Small intestine (tissue), 7 donors: Measurements from ENCODE around the gene TGFB2. TPM values are rescaled to one million over a fixed set of nuclear protein-coding genes. Genes with fewer than 3 reads are reported as not detected.

ENCODE experiments used
- DNase-seq, 2 donors: peaks; one replicate each; pipeline versions ENCODE4 v3.0.0 to v3.0.0-alpha.2; 2013
- FAIRE-seq: peaks from 2 replicates; lab custom pipeline; 2012; peaks lifted over from hg19 to GRCh38; lab: Jason Lieb, UNC
- H3K27ac ChIP-seq, 3 donors: one replicate each; pipeline ENCODE4 v1.5.1; 2013; ENCODE audit warnings: low read length in 2 of 3, mild to moderate bottlenecking in 2 of 3, control low read depth in 1 of 3, inconsistent platforms in 1 of 3, low read depth in 1 of 3, moderate library complexity in 1 of 3
- H3K27me3 ChIP-seq, 3 donors: one replicate each; pipeline ENCODE4 v1.6.1; 2013; ENCODE audit warnings: low read length in 3 of 3, inconsistent platforms in 1 of 3; ENCODE audit not compliant: control insufficient read depth in 3 of 3, insufficient read depth in 3 of 3
- H3K36me3 ChIP-seq, 3 donors: one replicate each; pipeline ENCODE4 v1.6.1; 2013; ENCODE audit warnings: low read length in 3 of 3, inconsistent platforms in 1 of 3, low read depth in 1 of 3, mild to moderate bottlenecking in 1 of 3, moderate library complexity in 1 of 3; ENCODE audit not compliant: control insufficient read depth in 3 of 3, insufficient read depth in 2 of 3
- H3K4me1 ChIP-seq, 3 donors: one replicate each; pipeline ENCODE4 v1.6.1; 2013; ENCODE audit warnings: low read length in 2 of 3, inconsistent platforms in 1 of 3, low read depth in 1 of 3, mild to moderate bottlenecking in 1 of 3, moderate library complexity in 1 of 3; ENCODE audit not compliant: control insufficient read depth in 3 of 3, insufficient read depth in 2 of 3
- H3K4me3 ChIP-seq, 3 donors: one replicate each; pipeline ENCODE4 v1.5.1; 2013; ENCODE audit warnings: low read length in 3 of 3, control low read depth in 1 of 3, inconsistent platforms in 1 of 3, low read depth in 1 of 3, mild to moderate bottlenecking in 1 of 3, moderate library complexity in 1 of 3
- H3K9me3 ChIP-seq, 2 donors: one replicate each; pipeline ENCODE4 v1.6.1; 2013; ENCODE audit warnings: low read depth in 1 of 2, low read length in 1 of 2; ENCODE audit not compliant: control insufficient read depth in 2 of 2, insufficient read depth in 1 of 2
- WGBS, 3 donors: extraction: QIAGEN DNeasy Blood & Tissue Kit; methylation state at CpG; one replicate each; pipeline ENCODE4 v1.1.7; 2013; 5-methylcytosine and 5-hydroxymethylcytosine counted together
- polyA plus RNA-seq, 4 donors: library from polyadenylated mRNA; stranded (reverse) in 3 of 4; unstranded in 1 of 4; fragments of 200-250 nt in 3 of 4; fragments of 120-200 nt in 1 of 4; gene quantifications; one replicate each; pipeline versions ENCODE4 v1.2.1 to v1.2.3, GENCODE V29; 2013
- donor health status: healthy with polysubstance abuse.
- donor health status: control.
- donor health status: control.
- donor health status: Bipolar disorder and iron deficiency.
- donor health status: healthy.

The TGFB2 gene
- polyA plus RNA-seq, 4 donors: 0.49 to 0.95 (median 0.81) TPM; not detected in 1

GRCh38 chr1:218403300-218403699 is 58.2 kb downstream of the TGFB2 start:
- no peak overlapping the region for H3K4me3 ChIP-seq
- no peaks in the 10 kb centered on the region for H3K4me1 ChIP-seq
- DNase-seq (no peak), FAIRE-seq (no peak)
- H3K27ac ChIP-seq: no peak overlapping the region
- WGBS, 3 donors: 78 to 89% (median 84%) methylated on average over 7 of the region's 7 CpGs
- H3K36me3 ChIP-seq: no peaks in the 10 kb centered on the region
- H3K27me3 ChIP-seq: peaks cover 0 to 2% (median 0%) of the 10 kb centered on the region in 3 donors
- H3K9me3 ChIP-seq: peaks cover 0 to 2% of the 10 kb centered on the region in 2 donors

DNA sequence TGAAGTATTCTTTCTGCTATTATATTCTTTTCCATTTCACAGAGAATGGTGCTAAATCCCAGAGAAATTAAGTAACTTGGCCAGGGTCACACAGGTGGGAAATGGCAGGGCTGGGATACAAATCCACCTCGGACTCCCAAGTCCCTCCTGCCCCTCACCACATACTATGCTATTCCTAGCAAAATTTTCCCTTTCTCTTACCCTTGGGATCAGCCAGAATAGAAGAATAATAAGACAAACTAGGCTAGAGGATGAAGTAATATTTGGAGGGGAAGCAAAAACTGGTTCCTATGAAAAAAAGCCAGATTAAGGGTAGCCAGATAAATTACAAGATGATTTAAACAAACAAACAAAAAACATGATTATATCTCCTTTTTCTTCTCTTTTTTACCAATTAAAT is 62.5 kb downstream of the TGFB2 start:
- Histone ChIP-seq H3K4me3 (no peak overlapping the region), H3K36me3 (no peaks in the 10 kb centered on the region), H3K27ac (no peak overlapping the region), H3K4me1 (no peaks in the 10 kb centered on the region), H3K27me3 (peaks cover 0 to 2% (median 0%) of the 10 kb centered on the region in 3 donors), H3K9me3 (no peaks in the 10 kb centered on the region)
- DNase-seq (no peak), FAIRE-seq (no peak)
- WGBS, 3 donors: 68 to 82% (median 69%) methylated on average over 1 of the region's 1 CpG

DNA sequence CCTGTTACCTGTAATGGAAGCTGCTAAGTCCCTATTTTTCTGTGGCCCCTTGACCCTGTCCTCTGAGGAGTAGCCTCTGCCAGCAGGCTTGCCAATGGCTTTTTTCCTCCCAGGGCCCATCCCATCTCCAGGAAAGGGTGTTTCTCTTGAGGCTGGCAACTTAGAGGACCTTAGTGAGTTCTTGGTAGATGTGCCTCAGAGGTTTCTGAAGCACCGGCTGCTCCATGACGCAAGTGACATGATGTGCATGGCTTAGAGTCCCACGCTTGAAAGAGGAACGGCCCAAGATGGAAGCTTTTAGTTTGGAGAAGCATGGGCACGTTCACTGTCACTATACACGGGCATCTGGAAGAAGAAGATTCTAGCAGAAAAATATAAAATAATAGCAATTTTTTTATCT is 63.0 kb downstream of the TGFB2 start:
- H3K9me3 ChIP-seq: no peaks in the 10 kb centered on the region
- no peak for DNase-seq
- no peaks in the 10 kb centered on the region for H3K4me1 ChIP-seq
- FAIRE-seq: no peak
- WGBS, 3 donors: 87 to 96% (median 89%) methylated on average over 6 of the region's 6 CpGs
- peaks cover 0 to 2% (median 0%) of the 10 kb centered on the region in 3 donors for H3K27me3 ChIP-seq
- H3K36me3 ChIP-seq: no peaks in the 10 kb centered on the region
- no peak overlapping the region for H3K27ac ChIP-seq
- H3K4me3 ChIP-seq: no peak overlapping the region

- Histone ChIP-seq H3K4me3 (no peak overlapping the region), H3K27me3 (peaks cover 0 to 2% (median 0%) of the 10 kb centered on the region in 3 donors), H3K36me3 (no peaks in the 10 kb centered on the region), H3K9me3 (no peaks in the 10 kb centered on the region), H3K27ac (no peak overlapping the region), H3K4me1 (no peaks in the 10 kb centered on the region)
- WGBS, 3 donors: 14 to 61% (median 40%) methylated on average over 9 of the region's 9 CpGs
- DNase-seq (peak in 1 of 2 donors; percentile 36), FAIRE-seq (no peak)
Observed at GRCh38 chr1:218408942-218409341, 63.8 kb downstream of the TGFB2 start.

DNA sequence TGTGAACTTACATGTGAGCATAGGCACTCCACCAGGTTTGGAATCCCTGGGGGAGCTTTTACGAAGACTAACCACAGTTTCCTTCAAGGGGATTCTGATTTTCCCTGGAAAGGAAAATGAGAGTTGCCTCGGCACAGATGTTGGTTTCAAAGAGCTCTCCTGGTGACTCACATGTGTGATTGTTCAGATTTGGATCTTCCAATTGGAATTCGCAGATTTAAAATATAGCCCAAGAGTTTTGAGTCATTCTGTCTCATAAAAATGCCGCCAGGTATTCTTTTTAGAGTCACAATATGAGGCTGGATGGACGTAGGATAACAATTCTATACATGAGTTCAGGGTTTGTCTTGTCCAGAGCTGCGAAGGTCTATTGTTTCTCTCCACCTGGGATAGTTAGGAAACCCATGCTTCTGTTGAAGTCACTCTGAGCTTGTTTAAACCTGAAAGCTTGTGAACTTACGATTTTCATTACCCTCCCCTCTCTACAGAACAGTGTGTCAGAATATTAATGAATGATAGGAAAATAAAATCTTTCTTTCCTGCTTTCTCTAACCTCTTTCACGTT is 64.9 kb downstream of the TGFB2 start:
- H3K27ac ChIP-seq: no peak overlapping the region
- H3K4me1 ChIP-seq: no peaks in the 10 kb centered on the region
- FAIRE-seq: no peak

DNA sequence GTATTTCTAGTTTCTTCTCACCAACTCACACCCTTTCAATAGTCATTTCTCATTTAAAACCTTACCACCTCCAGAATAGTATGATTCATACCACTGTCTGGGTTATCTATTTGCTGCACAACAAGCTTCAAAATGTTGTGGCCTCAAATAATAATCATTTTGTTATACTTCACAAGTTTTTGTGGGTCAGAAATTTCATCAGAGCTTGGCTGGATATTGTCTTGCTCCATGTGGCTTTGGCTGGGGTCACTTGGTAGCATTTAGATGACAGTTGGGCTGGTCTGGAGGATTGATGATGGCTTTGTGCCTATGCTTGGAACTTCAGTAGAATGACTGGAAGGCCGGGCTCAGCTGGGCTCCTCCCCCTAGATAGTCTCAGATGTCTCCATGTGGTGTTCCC is 66.0 kb downstream of the TGFB2 start:
- H3K27me3 ChIP-seq: peaks cover 0 to 2% (median 0%) of the 10 kb centered on the region in 3 donors
- 50 to 85% (median 76%) methylated on average over 1 of the region's 1 CpG for WGBS, 3 donors
- H3K4me1 ChIP-seq: no peaks in the 10 kb centered on the region
- FAIRE-seq (no peak), DNase-seq (no peak)
- no peak overlapping the region for H3K4me3 ChIP-seq
- no peaks in the 10 kb centered on the region for H3K36me3 ChIP-seq
- no peak overlapping the region for H3K27ac ChIP-seq
- H3K9me3 ChIP-seq: no peaks in the 10 kb centered on the region

More for the DNA sequence above, 64.9 kb downstream of the TGFB2 start:
- DNase-seq: no peak
- Histone ChIP-seq H3K27me3 (peaks cover 0 to 2% (median 0%) of the 10 kb centered on the region in 3 donors), H3K36me3 (no peaks in the 10 kb centered on the region), H3K4me3 (no peak overlapping the region), H3K9me3 (no peaks in the 10 kb centered on the region)
- WGBS, 3 donors: 73 to 85% (median 80%) methylated on average over 8 of the region's 8 CpGs

DNA sequence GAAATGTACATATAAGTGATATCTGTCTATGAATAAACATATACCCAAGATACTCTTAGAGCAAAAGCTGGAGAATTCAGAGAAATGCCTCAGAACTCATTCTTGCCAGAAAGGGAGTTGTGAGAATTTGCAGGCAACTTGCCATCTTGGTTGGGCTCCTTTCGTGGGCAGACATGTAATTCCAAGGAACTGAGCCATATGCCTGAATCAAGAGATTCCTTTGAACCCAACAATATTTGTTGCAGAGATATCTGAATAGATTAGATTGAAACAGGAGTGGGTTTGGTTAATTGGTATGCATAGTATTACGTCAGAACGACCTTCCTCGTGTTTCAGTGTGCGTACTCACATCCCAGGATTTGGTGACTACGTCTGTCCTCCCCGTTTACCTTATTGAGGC is 67.0 kb downstream of the TGFB2 start:
- Histone ChIP-seq H3K4me3 (no peak overlapping the region), H3K9me3 (peaks cover 0 to 3% of the 10 kb centered on the region in 2 donors), H3K4me1 (no peaks in the 10 kb centered on the region), H3K27me3 (peaks cover 0 to 2% (median 0%) of the 10 kb centered on the region in 3 donors), H3K36me3 (no peaks in the 10 kb centered on the region), H3K27ac (no peak overlapping the region)
- 82 to 83% (median 83%) methylated on average over 7 of the region's 7 CpGs for WGBS, 3 donors
- FAIRE-seq (no peak), DNase-seq (no peak)

- H3K9me3 ChIP-seq: peaks cover 0 to 6% of the 10 kb centered on the region in 2 donors
- 94 to 96% (median 95%) methylated on average over 10 of the region's 10 CpGs for WGBS, 3 donors
- FAIRE-seq: no peak
- H3K4me3 ChIP-seq: no peak overlapping the region
- no peak overlapping the region for H3K27ac ChIP-seq
- H3K36me3 ChIP-seq: no peaks in the 10 kb centered on the region
- no peaks in the 10 kb centered on the region for H3K4me1 ChIP-seq
- H3K27me3 ChIP-seq: peaks cover 0 to 2% (median 0%) of the 10 kb centered on the region in 3 donors
- no peak for DNase-seq
Observed at GRCh38 chr1:218413179-218413578, 68.0 kb downstream of the TGFB2 start.
